Transverse colon (tissue), 4 donors: ENCODE measurements around the gene CDPF1. TPM values are rescaled to one million over a fixed set of nuclear protein-coding genes. Genes with fewer than 3 reads are reported as not detected.
A peak's percentile ranks its signal among the peaks of the same experiment; 100 is the strongest.

Source experiments
- DNase-seq: peaks from one replicate; pipeline ENCODE4 v3.0.0-alpha.2; 2019
- H3K27ac ChIP-seq, 4 donors: fragments of 200-600 bp; sonication (generic); 2 replicates each; pipeline ENCODE4 v1.5.1; 2016 to 2018; ENCODE audit warnings: inconsistent platforms in 4 of 4
- H3K27me3 ChIP-seq: fragments of 200-600 bp; sonication (generic); 2 replicates; pipeline ENCODE4 v1.5.1; 2017; ENCODE audit warnings: inconsistent platforms
- H3K36me3 ChIP-seq, 4 donors: fragments of 200-600 bp; sonication (generic); 2 replicates each; pipeline ENCODE4 v1.5.1; 2017 to 2019; ENCODE audit warnings: inconsistent platforms in 4 of 4
- H3K4me1 ChIP-seq, 4 donors: fragments of 200-600 bp; sonication (generic); 2 replicates each; pipeline ENCODE4 v1.5.1; 2017 to 2020; ENCODE audit warnings: inconsistent platforms in 4 of 4
- H3K4me3 ChIP-seq, 4 donors: fragments of 200-600 bp; sonication (generic); 1 replicate in 1 of 4; 2 replicates in 3 of 4; pipeline versions ENCODE4 v1.5.1 to v1.6.1; 2017 to 2019; ENCODE audit warnings: inconsistent platforms in 4 of 4
- H3K9me3 ChIP-seq, 2 donors: fragments of 200-600 bp; sonication (generic); 2 replicates each; pipeline ENCODE4 v1.5.1; 2017 to 2019; ENCODE audit warnings: inconsistent platforms in 2 of 2
- CTCF ChIP-seq, 5 experiments: fragments of 200-600 bp in 3 of 5; fragments of 450-650 bp in 2 of 5; sonication (generic) in 3 of 5; IDR thresholded peaks; 1 replicate in 2 of 5; 2 replicates in 3 of 5; pipeline ENCODE4 v1.5.1; 2016 to 2017; ENCODE audit warnings: antibody characterized with exemption in 5 of 5, inconsistent platforms in 3 of 5, mild to moderate bottlenecking in 2 of 5, moderate library complexity in 1 of 5
- EP300 ChIP-seq: sonication (generic); formaldehyde crosslinking; IDR thresholded peaks from one replicate; pipeline ENCODE4 v1.6.1; 2017; ENCODE audit warnings: antibody characterized with exemption, low read depth
- POLR2A ChIP-seq: fragments of 450-650 bp; IDR thresholded peaks from one replicate; pipeline ENCODE4 v1.6.1; 2016; ENCODE audit warnings: antibody characterized with exemption, mild to moderate bottlenecking, moderate library complexity
- POLR2AphosphoS5 ChIP-seq, 3 donors: sonication (generic); formaldehyde crosslinking; IDR thresholded peaks; one replicate each; pipeline ENCODE4 v1.6.1; 2016; ENCODE audit warnings: antibody characterized with exemption in 3 of 3
- WGBS, 2 donors: methylation state at CpG; one replicate each; pipeline ENCODE4 v1.1.5; 2018; ENCODE audit warnings: low coverage in 1 of 2; 5-methylcytosine and 5-hydroxymethylcytosine counted together
- in situ Hi-C, 4 donors: fragments of 200-750 bp; cut with MboI; loops; one replicate each; pipeline versions ENCODE4 v1.15.0 to v1.15.1; 2017; ENCODE audit warnings: low sequenced_read_pairs in 3 of 4, low pct_ligation_motif_present in 1 of 4, low pct_unique_long_range_greater_than_20kb in 1 of 4
- intact Hi-C: fragments of 100-400 bp; cut with DNase I; formaldehyde crosslinking; loops from one replicate; pipeline ENCODE4 v1.15.1; 2023; ENCODE audit warnings: low total_unique reads
- total RNA-seq, 4 donors: library from RNA; depleted of rRNA; stranded (reverse); fragments of >200 nt; gene quantifications; one replicate each; pipeline ENCODE4 v1.1.0, GENCODE V29; 2016

Gene CDPF1
- total RNA-seq, 4 donors from 2014 or later = 8.2 to 11.9 (median 9.0) TPM; not detected in 1

DNA sequence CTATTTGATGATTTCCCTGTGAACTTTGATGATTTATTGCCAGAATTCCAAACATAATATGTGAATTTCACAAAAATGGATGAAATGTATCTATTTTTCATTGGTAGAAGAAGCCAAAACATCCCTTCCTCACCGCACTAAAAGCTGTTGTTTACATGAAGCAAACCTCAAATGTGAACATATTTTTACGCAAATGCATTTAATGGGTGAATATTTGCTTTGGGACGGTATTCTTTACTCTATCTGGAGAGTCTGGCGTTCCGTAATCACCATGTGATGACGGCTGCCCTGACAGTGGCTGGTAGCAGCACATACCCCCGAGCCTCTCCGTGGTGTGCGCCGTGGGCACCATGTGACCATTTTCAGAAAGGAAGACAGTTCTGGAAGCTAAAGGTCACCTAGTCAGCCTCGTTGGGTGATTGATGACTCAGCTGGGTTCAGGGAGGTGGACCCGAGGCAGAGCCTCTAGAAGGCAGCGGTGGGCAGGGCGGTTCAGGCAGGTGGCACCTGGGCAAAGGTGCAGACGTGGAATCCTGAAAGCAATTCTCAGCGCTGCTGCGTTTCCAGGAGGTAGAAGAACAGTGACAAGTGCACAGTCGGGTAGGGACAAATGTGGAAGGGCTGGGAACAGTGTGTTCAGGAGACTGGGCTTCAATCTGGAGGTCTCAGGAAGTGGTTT is 54.5 kb downstream of the CDPF1 start:
- TF ChIP-seq POLR2AphosphoS5 (IDR thresholded peaks at IDR 0.05) (peak; percentile 40 to 86 (median 72)), POLR2A (peak; percentile 79), CTCF (IDR thresholded peaks at IDR 0.05) (no peak), EP300 (peak; percentile 24)
- DNase-seq = peak; percentile 89
- no peaks in the 10 kb centered on the region for H3K9me3 ChIP-seq
- H3K27ac ChIP-seq = peak overlapping the region; percentile 79 to 83 (median 80)
- peaks cover 22 to 65% (median 36%) of the 10 kb centered on the region in 4 donors for H3K4me1 ChIP-seq
- WGBS, 2 donors = 47 to 52% methylated on average over 4 to 18 of the region's 18 CpGs
- in situ Hi-C loops (no loop called here), intact Hi-C loops (no loop called here)
- no peak overlapping the region for H3K4me3 ChIP-seq
- no peaks in the 10 kb centered on the region for H3K27me3 ChIP-seq
- H3K36me3 ChIP-seq = peaks cover 0 to 11% (median 5%) of the 10 kb centered on the region in 4 donors

Other genes with a start within 250 kb of the CDPF1 start
- 10 to 100 TPM; 52.0 to 88.1 (median 74.7) TPM for gene PPARA, start 99.8 kb downstream of the CDPF1 start, total RNA-seq
- gene PKDREJ, start 13.1 kb upstream of the CDPF1 start, total RNA-seq = under 1 TPM in 1 of 4 donors, not detected in 3; 0.27 TPM
- 100 to 1,000 TPM; 167 to 316 (median 292) TPM for gene TTC38, start 17.7 kb upstream of the CDPF1 start, total RNA-seq
- gene GTSE1, start 46.6 kb upstream of the CDPF1 start, total RNA-seq = 1 to 10 TPM in 2 of 4 donors, under 1 TPM in 1, not detected in 1; 1.00 to 3.0 (median 1.2) TPM
- 10 to 100 TPM; 33.7 to 90.0 (median 38.5) TPM for gene TRMU, start 85.4 kb upstream of the CDPF1 start, total RNA-seq